Uterus (tissue), 2 donors: ENCODE measurements around the gene TNFRSF11A.

Source experiments
- CTCF ChIP-seq, 4 experiments: fragments of 200-600 bp in 2 of 4; fragments of 450-650 bp in 2 of 4; sonication (generic) in 2 of 4; IDR thresholded peaks; one replicate each; pipeline ENCODE4 v1.5.1; 2016 to 2019; ENCODE audit warnings: antibody characterized with exemption in 4 of 4, mild to moderate bottlenecking in 2 of 4, moderate library complexity in 1 of 4
- POLR2A ChIP-seq, 2 donors: fragments of 450-650 bp; IDR thresholded peaks; one replicate each; pipeline ENCODE4 v1.6.1; 2016; ENCODE audit warnings: antibody characterized with exemption in 2 of 2, mild to moderate bottlenecking in 1 of 2, moderate library complexity in 1 of 2

- TF ChIP-seq POLR2A (IDR thresholded peaks at IDR 0.05): no peak
- no peak for TF ChIP-seq CTCF (IDR thresholded peaks at IDR 0.05)
Observed at GRCh38 chr18:62339106-62339988, 14.2 kb downstream of the TNFRSF11A start.
